GM18526 (cell line): Measurements from ENCODE around the gene SIRPA.

Experiments
- POLR2A ChIP-seq: IDR thresholded peaks from 3 replicates; pipeline ENCODE4 v1.6.1; 2011; ENCODE audit not compliant: insufficient read length; ENCODE audit errors: extremely low read depth

The SIRPA gene

GRCh38 chr20:1894951-1895673, at the start of gene SIRPA:
Gene SIRPA, plus strand, starts transcription at chr20:1895407. Its CDS starts 41 bp downstream, at chr20:1895448.
- TF ChIP-seq POLR2A, result no peak

- no peak for TF ChIP-seq POLR2A
Observed at GRCh38 chr20:1845701-1846100, 49.5 kb upstream of the SIRPA start.

- no peak for TF ChIP-seq POLR2A
Observed at GRCh38 chr20:1846341-1846740, 48.9 kb upstream of the SIRPA start.

GRCh38 chr20:1846876-1847275, 48.3 kb upstream of the SIRPA start:
- no peak for TF ChIP-seq POLR2A

GRCh38 chr20:1847780-1848179, 47.4 kb upstream of the SIRPA start:
- no peak for TF ChIP-seq POLR2A

- TF ChIP-seq POLR2A, result no peak
Observed at GRCh38 chr20:1848373-1848772, 46.8 kb upstream of the SIRPA start.

GRCh38 chr20:1851396-1851795, 43.8 kb upstream of the SIRPA start:
- no peak for TF ChIP-seq POLR2A

GRCh38 chr20:1853473-1853872, 41.7 kb upstream of the SIRPA start:
- TF ChIP-seq POLR2A, result no peak

GRCh38 chr20:1854246-1854645, 41.0 kb upstream of the SIRPA start:
- TF ChIP-seq POLR2A, result no peak

GRCh38 chr20:1855109-1855508, 40.1 kb upstream of the SIRPA start:
- no peak for TF ChIP-seq POLR2A

- no peak for TF ChIP-seq POLR2A
Observed at GRCh38 chr20:1855690-1856089, 39.5 kb upstream of the SIRPA start.

- TF ChIP-seq POLR2A, result no peak
Observed at GRCh38 chr20:1856424-1856823, 38.8 kb upstream of the SIRPA start.

GRCh38 chr20:1857466-1857865, 37.7 kb upstream of the SIRPA start:
- TF ChIP-seq POLR2A, result no peak

- TF ChIP-seq POLR2A, result no peak
Observed at GRCh38 chr20:1858871-1859270, 36.3 kb upstream of the SIRPA start.

GRCh38 chr20:1860446-1860845, 34.8 kb upstream of the SIRPA start:
- no peak for TF ChIP-seq POLR2A

- no peak for TF ChIP-seq POLR2A
Observed at GRCh38 chr20:1861347-1861976, 33.7 kb upstream of the SIRPA start.
